ENCODE data around the gene ANKS3.

The ANKS3 gene

DNA sequence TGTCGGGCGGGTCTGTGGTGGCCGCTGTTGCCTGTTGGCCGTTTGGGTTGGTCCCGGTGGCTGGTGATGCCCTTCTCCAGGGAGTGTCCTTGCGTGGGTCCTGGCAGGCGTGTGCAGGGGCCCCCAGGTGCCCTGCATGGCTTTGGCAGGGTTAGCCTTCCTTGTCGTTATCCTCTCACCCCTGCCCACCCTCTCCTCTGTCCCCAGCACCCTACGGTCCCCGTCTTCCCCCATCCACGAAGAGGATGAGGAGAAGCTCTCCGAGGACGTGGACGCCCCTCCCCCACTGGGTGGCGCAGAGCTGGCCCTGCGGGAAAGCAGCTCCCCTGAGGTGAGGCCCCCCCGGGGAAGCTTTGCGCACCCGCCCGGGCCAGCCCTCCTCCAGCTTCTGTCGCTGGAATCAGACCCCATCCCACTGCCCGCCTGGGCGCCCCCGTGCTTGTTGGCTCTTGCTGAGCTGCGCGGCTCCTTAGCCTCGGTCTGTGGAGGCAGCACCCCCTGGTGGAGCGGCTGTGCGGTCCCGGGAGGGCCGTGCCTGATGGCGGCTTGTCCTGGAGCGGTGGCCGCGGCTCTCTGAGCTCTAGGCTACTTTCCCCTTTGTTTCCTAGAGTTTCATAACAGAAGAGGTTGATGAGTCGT, 51.3 kb downstream of the ANKS3 start:
- DNase-seq: peak; percentile 50

DNA sequence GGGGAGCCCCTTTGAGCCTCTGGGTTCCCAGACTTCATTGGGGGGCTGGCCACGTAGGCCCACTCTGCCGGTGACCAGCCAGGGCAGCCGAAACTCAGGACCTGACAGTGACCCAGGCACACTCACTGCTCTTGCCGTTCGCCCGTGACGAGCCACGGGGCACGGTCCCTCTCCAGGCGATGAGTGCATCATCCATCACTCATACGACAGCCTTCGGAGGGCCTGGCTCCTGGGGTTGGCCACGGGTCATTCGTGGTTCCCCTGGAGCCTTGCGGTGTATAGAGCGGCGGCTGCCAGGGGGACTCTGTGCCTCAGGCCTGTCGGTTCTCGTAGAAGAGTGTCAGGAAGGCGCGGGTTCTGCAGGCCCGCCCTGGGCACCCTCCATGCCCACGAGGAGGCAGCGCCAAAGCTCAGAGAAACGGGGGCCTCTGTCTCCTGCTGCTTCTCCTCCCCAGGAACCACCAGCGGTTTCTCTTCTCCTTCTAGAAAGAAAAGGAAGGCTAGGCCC, 51.9 kb downstream of the ANKS3 start:
- no peak for DNase-seq

DNA sequence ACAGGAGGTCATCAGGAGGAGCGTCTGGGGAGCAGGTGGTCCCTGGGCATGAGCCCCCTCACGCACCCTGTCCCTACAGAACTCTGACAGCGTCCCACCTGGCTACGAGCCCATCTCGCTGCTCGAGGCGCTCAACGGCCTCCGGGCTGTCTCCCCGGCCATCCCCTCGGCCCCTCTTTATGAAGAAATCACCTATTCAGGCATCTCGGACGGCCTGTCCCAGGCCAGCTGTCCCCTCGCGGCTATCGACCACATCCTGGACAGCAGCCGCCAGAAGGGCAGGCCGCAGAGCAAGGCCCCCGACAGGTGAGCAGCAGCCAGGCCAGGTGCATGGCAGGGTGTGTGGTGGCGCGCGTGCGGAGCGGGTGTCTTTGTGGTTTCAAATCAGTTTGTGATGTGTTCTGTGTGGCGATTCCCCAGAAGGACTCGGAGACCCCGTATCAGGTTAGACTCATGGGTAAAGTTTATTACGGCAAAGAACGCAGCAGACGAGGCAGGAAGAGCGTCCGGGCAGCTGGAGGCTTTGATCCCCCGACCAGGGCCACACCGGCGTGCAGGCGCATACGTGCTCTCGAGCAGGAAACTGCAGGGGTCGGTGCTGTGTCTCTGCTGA, 52.5 kb downstream of the ANKS3 start:
- no peak for DNase-seq

DNA sequence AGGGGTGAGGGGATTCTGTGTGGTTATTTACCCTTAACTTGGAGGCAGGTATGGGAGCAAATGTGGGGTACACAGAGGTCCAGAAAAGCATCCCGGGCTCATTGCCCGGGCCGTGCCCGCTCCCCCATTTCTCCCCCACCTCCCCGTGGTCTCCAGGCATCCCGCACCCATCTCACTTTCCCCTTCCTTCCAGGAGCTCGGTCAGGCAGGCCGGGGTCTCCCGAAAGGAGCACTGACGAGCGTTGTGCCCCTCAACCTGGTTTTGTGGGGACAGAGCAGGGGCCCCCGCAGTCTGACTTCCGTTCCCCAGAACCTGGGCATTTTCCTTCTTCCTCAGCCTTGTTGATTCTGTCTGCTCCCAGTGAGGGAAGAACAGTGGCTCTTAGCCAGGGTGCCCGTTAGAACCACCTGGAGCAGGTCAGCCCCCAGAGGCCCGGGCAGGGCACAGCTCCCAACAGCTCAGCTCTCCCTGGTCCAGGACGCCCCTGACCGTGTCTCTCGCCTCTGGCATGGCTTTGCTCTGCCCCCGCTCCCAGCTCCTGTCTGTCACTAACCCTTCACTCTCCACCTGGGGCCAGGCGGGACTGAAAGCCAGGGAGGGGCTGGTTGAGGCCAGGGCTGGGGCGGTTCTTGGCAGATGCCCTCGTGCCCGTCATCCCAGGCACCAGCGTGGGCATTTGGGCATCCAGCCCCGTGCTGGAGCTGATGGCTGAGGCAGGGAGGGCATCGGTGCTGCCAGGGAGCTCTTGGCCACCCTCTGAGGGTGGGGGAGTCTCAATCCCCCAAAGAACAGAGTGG, 53.2 kb downstream of the ANKS3 start:
- DNase-seq: no peak

DNA sequence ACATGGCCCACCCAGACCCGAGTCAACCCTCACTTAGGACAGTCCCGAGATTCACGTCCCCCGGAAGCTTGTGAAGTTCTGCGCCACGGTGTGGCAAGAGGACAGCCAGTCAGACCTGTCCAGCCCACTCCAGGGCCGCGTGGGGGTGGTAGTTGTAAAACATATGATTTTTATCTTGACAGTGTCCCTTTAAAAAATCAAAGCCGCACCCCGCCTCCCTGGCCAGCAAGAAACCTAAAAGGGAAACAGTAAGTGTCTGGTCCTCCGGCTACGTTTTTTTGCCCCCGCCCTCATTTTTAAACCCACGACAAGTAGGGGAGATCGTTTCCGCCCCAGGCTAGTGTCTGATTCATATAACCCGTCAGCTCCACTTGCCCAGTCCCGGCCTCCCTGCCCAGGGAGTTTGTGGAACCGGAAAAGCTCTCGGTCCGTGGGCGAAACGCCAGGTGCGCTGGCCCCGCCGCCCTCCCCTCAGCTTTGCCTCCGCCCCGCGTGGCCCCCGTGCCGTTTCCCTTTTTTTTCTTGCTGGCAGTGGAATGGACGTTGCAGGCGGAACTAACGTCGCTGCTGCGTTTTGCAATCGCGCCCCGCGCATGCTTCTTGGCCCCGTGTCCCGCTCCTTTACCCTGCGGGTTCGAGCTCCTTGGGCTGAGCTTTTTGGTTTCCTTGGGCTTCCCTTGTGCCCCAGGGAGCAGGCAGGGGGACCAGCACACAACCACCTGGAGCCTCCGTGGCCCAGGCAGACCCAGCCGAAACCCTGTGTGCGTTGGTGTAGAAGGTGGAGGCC, 54.0 kb downstream of the ANKS3 start:
- DNase-seq: no peak

DNA sequence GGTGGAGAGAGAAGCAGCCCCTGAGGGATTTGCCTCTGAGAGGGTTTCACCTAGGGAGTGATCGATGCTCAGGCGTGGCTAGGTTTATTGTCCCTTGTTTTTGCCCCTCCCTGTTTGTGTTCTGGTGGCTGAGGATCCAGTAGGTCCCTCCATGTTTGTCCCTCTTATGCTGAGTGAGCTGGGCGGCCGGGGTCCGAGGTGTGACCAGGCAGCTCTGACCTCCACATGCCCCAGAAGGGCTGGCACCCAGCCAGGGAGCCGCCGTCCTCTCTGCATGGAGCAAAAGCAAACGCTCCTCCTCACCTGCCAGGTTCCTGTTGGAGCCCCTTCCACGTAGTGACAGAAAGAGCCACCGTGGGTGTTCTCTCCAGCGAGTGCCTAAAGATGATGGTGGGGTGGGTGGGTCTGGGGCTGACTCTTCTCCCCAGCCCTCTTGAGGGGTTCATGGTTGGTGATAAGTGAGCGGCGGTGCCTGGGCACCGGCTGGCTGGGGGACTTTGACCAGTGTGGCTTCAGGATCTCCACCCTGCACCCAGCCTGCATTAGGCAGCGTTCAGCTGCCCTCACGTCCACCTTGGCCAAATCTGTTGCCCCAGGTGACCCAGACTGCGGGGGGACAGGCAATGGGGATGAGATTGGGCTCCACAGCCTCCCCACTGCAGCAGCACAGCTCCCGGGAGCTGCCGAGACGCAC, 54.8 kb downstream of the ANKS3 start:
- DNase-seq: no peak

DNA sequence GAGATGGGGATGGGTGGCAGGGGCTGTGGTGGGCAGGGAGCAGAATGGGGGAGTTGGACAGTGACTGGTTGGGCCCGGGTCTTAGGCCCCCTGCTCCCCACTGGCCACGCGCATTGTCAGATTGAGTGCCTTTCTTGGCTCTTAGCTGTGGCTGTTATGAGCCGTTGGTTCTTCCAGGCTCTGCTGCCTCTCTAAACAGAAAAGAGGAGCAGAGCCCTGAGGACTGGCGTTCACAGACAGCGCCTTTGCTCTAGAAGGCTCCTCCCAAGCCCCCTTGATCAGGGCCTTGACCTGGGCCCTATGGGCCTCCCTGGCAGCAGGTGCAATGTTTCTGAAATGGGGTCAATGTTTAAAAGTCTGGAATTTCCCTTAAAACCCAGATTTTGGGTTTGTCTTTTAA, 55.5 kb downstream of the ANKS3 start:
- no peak for DNase-seq

DNA sequence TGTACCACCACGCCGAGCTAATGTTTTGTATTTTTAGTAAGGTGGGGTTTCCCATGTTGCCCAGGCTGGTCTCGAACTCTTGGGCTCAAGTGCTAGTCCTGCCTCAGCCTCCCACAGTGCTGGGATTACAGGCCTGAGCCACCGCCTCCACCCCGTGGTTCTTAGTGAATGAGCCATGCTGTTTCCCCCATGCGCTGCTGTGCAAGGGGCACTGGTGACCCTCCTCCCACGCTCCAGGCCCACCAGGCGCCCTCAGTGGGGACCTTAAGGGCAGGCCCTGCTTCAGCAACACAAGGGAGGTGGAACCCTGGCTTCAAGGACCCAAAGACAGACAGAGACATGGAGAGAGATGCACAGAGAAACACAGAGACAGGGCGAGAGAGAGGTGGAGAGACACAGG, 56.1 kb downstream of the ANKS3 start:
- no peak for DNase-seq

DNA sequence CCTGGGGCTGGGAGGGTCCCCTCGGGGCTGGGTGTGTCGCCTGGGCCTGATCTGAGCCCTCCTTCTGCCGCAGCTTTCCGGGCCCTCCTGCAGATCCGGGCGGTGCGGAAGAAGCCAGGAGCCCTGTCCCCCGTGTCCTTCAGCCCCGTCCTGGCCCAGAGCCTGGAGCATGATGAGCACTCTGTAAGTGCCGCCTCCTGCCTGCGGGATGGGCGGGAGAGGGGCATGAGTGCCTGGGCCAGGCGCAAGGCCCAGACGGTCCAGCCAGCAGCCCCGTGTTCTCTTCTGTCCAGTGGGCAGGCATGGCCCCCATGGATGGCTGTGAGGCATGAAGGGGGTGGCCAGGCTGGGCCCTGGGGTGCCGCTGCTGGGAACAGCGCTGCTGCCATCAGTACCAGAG, 56.7 kb downstream of the ANKS3 start:
- no peak for DNase-seq

DNA sequence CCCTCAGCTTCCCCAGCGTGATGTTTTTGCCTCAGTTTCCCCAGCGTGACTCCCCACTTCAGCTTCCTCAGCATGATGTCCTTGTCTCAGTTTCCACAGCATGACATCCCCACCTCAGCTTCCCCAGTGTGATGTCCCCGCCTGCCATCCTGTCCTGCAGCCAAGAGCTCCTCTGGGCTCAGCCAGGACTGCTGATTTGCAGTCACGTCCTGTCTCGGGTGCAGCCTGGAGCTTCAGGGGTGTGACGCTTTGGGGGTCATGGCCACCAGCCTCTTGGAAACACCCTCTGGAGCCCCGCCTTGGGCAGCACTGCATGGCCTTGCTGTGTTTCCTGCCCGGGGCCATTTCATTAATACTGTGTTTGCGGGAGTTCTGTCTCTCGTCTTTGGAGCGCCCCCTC, 57.2 kb downstream of the ANKS3 start:
- DNase-seq: no peak

DNA sequence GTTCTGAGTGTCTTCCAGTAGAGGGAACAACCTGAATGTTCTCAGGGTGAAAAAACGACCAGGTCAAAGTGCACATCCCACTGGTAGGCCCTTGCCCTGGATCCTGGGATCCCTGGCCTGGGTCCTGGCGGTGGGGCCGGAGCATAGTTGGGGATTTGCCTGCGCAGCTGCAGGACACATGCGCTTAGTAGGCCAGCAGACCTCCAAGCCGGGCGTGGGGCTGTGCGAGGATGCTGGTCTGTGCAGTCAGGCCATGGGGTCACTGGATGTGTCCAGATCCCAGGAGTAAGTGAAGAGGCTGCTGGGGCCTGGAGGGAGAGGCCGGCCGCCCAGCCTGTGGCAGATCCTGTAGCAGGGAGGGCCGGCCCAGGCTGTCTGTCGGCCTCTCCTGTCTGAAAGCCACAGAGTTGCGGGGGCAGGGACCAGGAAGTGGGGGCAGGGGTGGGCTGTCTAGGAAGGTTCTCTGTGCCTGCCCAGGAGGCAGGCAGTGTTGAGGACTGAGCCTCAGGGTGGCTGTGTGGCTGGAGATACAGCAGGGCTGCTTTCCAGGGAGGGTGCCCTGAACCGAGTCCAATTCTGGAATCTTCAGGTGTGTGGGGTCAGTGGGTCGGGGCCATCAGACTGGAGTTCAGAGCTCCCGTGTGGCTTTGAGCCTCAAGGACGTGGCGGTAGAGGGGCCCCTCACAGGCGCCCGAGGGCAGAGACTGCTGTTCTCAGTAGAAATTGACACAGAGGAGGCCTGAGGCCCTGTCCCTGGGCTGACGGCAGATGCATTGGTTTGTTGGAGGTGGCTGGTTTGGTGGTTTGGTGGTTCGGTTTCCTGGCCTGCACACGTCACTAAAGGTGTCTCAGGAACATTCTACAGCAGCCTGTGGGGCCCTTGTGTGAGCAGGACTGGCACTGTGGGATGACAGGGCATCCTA, 57.9 kb downstream of the ANKS3 start:
- peak; percentile 71 for DNase-seq

DNA sequence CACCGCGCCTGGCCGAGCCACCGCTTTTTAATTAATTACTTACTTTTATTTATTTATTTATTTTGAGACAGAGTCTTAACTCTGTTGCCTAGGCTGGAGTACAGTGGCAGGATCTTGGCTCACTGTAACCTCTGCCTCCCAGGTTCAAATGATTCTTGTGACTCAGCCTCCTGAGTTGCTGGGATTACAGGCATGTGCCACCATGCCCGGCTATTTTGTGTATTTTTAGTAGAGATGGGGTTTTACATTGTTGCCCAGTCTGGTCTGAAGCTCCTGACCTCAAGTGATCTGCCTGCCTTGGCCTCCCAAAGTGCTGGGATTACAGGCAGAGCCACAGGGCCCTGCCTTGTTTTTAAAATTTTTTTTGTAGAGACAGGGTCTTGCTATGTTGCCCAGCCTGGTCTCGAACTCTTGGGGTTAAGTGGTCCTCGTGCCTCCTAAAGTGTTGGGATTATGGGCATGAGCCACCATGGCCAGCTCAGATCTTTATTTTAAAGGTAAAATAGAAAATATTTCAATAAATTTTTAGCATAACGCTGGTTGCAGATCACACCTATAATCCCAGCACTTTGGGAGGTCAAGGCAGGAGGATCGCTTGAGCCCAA, 59.0 kb downstream of the ANKS3 start:
- DNase-seq: no peak

DNA sequence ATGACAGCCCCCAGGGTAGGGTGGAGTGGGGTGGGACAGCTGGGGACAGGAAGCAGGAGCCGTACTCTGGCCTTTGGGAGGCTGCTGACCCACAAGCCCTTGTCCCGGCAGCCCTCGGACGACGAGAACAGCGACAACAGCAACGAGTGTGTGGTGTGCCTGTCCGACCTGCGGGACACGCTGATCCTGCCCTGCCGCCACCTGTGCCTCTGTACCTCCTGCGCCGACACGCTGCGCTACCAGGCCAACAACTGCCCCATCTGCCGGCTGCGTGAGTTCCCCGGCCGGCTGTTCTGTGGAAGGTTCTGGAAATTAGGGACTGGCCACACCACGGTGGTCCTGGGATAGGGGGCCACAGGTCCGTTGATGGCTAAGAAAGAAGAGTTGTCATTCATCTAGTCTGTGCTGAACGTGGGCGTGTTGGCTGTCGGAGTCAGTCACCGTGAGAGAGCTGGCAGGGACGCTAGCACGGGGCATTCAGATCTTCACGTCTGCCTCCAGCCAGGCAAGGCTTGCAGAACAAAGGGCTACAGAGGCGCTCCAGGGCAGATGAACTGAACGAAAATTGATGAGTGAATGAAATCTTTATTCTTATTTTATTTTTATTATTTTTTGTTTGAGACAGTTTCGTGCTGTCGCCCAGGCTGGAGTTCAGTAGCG, 60.6 kb downstream of the ANKS3 start:
- DNase-seq: no peak

DNA sequence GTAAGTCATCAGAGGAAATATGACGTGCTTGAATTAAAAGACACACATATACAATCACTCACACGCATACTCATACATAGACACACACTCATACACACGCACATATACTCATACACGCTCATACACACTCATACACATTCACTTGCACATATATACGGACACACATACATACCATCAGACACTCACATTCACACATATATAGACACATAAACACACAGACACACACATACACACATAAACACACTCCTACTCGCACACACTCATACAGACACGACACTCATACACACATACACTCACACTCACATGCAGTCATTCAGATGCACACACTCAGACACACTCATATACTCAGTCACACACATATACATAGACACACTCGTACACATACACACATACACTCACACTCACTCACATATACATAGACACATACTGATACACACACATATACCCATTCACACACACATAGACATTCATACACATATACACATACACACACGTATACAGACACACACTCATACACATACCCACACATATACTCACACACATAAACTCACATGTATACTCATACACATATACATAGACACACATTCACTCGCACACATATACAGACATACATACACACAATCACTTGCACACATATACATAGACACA, 65.6 kb downstream of the ANKS3 start:
- no peak for DNase-seq

DNA sequence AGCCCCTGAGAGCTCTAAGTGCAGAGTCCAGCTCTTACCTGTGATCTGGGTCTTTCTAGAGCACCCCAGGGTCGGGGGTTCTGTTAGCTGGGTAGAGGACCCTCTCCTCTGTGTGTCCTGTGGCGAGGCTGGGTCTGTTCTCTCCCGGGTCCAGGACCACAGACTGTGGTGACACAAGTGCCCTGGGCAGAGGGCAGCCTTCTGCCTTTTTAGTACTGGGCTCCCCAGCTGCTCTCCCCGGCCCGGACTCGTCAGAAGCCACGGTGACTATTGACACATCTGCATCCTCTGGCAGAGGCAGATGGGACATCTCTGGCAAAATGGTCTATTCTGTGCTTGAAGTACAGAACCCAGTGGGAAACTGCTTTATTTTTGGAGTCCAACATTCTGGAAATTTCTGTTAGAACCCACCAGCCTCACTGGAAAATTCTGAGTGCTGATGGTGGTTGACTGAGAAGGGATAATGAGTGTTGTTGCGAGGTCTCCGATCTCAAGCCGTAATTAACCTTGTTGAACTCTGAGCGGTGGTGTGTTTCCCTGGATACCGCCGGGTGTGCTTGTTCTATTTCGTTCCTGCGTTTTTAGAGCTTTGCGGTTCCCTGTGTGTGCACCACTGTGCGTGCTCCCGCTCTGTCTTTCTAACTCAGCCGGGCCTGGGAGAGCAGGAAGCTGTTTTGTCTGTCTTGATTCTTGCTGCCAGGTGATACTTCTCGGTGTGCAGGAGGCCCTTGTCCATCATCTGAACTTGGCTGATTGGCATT, 66.7 kb downstream of the ANKS3 start:
- DNase-seq: no peak

DNA sequence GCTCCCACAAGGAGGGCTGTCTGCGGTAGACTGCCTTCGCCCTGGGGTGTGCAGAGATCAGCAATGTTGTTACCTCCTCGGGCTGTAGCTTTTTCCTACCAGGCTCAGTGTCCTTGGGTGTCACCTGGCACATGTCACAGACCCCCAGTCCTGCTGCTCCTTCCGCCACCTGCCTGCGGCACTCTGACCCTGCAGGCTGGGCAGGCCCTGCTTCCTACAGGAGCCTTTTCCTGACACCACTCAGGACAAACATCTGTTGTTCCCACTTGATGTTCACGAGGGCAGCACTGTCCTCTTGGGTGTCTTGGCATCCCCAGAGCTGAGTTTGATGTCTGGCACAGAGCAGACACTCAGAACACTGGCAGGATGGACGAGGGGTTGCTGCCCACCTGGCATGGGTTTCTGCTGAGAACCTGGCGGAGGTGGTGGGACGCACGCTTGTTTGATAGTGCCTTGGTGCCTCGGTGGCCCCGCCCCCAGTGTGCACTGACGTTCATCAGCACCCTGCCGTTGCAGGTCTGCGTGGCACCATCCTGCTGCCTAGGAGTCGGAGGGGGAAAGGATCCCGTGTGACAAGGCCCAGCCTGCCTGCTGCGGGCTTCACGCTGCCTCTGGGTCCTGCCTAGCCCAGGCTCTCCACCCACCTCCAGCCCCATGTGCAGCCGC, 67.4 kb downstream of the ANKS3 start:
- DNase-seq: no peak

DNA sequence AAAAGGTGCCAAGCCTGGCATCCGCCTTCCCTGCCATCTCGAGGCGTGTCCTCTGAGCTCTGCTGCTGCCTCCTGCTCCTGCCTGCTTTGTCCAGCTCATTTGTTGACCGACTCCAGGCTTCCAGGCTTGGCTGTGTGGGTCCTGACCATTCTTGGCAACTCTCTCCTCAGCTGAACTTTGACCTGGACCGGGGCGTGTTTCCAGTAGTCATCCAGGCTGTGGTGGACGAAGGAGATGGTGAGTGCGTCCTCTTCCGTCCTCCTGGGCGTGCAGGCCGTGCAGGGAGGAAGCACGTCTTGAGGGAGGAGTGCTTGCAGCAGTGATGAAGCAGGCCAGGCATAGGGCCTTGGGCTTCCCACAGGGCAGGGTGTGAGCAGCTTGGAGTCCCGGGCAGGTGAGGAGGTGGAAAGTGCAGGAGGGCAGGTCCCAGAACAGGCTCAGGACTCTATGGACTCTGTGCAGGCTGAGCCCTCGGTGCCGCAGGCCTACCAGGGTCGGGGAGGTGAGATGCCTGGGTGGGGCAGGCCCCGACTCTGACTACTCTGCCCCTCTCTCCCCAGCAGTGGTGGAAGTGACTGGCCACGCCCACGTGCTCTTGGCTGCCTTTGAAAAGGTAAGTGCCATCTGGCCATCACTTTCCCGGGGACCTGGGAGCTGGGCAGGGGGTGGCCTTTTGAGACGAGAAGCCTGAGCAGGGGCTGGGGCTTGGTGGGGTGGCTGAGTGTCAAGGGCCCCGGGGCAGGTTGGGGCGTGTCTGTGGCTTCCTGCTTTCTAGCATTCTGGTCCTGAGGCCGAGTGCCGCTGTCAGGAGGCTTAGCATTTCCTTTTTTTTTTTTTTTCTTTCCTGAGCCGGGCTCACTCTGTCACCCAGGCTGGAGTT, 69.3 kb downstream of the ANKS3 start:
- peak; percentile 66 for DNase-seq
